Loucy (cell line): ENCODE measurements around the gene CFAP43.

ENCODE experiments used
- EZH2phosphoT487 ChIP-seq: fragments of 200-600 bp; IDR thresholded peaks from 2 replicates; pipeline ENCODE4 v1.6.1; 2018; ENCODE audit warnings: antibody characterized with exemption, mild to moderate bottlenecking, moderate library complexity, borderline replicate concordance
- TF ChIP-seq, protein P1 (sequence below): fragments of 200-600 bp; sonication (generic); conservative IDR thresholded peaks from 2 replicates; pipeline ENCODE4 v1.5.1; 2014; ENCODE audit warnings: mild to moderate bottlenecking, antibody characterized with exemption, low read length

DNA sequence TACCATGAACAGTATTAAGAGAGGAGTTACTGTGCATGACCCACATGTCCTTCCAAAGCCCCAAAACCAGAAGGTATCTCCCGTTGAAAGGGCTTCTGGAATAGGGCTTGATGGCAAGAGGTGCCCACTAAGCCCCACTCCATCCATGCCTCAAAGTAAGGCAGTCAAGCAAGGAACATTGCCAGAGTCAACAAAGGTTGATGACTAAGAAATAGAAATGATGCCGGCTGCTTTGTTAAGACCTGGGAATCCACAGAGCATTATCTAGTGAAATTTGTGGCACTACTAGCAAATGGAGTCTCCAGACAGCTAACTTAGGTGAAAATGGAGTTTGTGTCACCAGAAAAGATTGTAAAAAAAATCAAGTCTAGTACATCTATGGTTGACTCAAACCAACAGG, 104.0 kb downstream of the CFAP43 start:
- TF ChIP-seq, protein P1, sequence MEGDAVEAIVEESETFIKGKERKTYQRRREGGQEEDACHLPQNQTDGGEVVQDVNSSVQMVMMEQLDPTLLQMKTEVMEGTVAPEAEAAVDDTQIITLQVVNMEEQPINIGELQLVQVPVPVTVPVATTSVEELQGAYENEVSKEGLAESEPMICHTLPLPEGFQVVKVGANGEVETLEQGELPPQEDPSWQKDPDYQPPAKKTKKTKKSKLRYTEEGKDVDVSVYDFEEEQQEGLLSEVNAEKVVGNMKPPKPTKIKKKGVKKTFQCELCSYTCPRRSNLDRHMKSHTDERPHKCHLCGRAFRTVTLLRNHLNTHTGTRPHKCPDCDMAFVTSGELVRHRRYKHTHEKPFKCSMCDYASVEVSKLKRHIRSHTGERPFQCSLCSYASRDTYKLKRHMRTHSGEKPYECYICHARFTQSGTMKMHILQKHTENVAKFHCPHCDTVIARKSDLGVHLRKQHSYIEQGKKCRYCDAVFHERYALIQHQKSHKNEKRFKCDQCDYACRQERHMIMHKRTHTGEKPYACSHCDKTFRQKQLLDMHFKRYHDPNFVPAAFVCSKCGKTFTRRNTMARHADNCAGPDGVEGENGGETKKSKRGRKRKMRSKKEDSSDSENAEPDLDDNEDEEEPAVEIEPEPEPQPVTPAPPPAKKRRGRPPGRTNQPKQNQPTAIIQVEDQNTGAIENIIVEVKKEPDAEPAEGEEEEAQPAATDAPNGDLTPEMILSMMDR = no peak
- TF ChIP-seq EZH2phosphoT487 = no peak
